GM21381 (cell line): Measurements from ENCODE around the gene MRM1.
A peak's percentile ranks its signal among the peaks of the same experiment; 100 is the strongest.
"Not testable (repeated sequence)": the region's sequence is repeated elsewhere in the genome, so short reads cannot be mapped to it uniquely, and the experiment has no call there.

Experiments used
- ATAC-seq: cut with Tn5 transposase; IDR thresholded peaks from one replicate; pipeline ENCODE4 v1.9.1; 2021; ENCODE audit warnings: mild to moderate bottlenecking, moderate library complexity; ENCODE audit not compliant: unreplicated experiment

The MRM1 gene

DNA sequence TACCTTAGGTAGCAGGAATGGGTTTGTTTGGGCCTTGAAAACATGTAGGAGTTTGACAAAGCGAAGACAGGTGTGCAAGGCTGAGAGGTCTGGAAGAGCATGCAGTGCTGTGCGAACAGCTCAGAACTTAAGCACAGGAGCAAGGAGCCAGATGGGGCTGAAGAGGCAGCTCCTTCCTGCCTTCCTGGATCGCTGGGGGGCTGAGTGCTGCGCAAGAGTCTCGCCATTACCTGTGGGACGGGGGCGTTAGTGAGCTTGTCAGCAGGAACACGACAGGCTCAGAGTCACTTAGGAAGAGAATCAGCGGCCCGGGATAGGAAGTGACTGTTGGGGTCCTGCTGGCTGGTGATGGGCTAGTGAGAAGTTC is 464 bp upstream of the MRM1 start:
- no peak for ATAC-seq

DNA sequence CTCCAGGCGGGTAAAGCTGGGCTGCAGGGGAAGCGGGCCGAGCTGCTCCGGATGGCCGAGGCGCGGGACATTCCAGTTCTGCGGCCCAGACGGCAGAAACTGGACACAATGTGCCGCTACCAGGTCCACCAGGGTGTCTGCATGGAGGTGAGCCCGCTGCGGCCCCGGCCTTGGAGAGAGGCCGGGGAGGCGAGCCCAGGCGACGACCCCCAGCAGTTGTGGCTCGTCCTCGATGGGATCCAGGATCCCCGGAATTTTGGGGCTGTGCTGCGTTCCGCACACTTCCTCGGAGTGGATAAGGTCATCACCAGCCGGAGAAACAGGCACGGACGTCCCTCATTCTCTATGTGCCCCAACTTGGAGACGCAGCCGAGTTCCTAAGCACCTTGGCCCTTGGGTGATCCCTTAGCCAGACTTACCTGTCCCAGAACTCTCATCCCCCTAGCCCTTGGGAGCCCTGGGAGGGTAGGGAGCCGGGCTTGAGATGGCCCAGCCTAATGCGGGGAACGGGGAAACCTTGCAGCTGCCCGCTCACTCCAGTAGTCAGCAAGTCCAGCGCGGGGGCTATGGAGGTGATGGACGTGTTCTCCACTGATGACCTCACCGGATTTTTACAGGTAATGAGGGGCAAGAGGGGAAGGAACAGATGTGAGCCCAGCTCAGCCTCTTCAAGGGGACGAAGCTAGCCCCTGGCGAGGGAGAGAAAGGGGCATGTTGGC is 806 bp downstream of the MRM1 start:
- peak; percentile 8 for ATAC-seq

DNA sequence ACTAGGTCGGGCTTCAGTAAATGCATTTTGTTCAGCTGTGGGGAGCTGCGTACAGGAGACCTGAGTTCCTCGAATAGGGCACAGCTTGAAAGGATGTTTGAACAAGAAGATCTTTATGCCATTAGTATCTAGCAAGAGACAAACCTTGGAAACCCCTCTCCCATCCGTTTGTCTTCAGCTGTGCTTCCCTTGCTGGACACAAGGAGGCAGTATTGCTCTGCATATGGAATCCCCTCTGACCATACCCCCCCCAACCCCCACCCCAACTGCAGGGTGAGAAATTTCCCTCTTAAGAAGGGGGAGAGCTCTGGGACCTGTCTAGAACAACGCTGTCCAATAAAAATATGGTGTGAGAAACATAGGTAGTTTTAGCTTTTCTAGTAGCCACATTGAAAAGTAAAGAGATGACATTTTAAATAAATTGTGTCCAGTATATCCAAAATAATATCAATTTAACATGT is 1.6 kb downstream of the MRM1 start:
- ATAC-seq, result no peak

DNA sequence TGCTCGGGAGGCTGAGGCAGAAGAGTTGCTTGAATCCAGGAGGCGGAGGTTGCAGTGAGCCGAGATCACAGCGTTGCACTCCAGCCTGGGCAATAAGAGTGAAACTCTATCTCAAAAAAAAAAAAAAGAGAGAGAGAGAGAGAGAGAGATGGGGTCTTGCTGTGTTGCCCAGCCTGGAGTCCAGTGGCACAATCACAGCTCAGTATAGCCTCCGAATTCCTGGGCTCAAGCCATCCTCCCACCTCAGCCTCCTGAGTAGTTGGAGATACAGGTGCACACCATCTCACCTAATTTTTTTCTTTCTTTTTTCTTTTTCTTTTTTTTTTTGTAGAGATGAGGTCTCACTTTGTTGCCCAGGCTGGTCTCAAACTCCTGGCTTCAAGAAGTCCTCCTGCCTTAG is 3.6 kb downstream of the MRM1 start:
- ATAC-seq, result not testable (repeated sequence)

DNA sequence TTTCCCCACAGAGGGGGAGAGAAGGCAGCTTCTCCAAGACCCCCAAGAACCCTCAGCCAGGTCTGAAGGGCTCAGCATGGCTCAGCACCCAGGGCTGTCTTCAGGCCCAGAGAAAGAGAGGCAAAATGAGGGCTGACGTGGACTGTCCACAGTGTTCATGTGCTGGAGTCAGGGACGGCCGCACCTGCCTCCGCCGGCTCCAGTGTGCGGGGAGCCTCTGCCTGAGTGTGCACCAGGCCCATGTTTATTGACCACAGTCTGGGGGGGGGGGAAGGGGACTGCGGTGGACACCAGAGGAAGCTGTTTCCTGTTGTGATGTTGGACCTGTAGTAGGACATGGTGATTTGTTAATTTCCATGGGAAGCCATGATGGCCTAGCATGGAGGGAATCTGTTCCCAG is 6.9 kb downstream of the MRM1 start:
- no peak for ATAC-seq

DNA sequence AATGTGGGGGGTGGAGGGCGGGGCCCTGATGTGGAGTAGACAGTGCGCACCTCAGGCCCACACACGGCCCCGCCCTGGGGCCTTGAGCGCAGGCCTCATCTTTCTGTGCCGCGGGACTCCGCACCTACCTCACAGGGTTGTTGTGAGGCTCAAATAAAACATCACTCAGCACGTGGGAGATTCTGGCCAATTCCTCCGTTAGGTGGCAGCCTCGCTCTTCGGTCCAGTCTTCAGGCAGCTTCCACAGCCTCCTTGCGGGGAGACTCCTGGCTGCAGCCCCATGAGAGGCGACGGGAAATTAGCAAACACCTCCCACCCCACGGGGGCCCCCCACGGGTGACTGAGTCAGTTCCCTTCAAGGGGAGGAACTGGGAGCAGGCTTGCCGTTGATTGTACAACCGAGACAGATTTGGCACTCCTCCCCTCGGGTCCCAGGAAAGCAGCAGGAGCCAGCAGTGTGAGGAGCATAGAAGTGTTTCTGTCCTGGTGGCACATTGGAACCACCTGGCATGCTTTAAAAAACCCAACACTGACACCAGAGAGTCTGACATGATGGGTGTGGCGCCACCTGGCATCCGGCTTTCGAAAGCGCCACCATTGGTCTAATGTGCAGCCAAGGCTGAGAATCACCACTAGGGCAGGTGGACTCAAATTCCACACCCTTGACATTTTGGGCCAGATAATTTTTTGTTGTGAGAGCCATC is 7.6 kb downstream of the MRM1 start:
- ATAC-seq, result no peak

DNA sequence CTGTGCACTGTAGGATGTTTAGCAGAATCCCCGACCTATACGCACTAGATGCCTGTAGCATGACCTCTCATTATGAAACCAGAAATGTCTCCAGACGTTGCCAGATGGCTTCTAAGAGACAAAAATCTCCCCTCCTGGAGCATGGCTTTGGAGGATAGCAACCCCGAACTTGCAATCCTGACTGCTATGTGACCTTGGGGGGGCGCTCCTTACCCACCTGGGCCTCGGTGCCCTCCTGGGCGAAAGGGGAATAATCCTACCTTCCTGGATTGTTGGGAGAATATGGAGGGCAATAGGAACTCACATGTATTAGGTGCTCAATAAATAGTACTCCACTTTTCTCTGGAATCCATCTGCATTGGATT is 8.1 kb downstream of the MRM1 start:
- ATAC-seq, result no peak

DNA sequence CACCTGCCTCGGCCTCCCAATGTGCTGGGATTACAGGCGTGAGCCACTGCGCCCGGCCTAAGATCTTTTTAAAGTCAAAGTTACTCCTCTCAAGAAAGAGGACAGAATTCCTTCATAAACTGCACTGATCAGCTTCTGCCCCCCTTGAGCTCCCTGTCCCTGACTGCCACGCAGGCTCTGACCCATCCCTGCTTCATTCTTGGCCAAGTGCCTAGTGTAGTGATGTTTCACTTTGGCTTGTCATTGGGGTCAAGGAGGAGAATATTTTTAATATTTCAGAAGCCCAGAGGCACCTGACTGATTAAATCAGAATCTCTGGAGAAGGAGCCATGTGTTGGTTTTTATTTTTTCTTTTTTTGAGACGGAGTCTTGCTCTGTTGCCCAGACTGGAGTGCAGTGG is 9.1 kb downstream of the MRM1 start:
- ATAC-seq, result no peak

DNA sequence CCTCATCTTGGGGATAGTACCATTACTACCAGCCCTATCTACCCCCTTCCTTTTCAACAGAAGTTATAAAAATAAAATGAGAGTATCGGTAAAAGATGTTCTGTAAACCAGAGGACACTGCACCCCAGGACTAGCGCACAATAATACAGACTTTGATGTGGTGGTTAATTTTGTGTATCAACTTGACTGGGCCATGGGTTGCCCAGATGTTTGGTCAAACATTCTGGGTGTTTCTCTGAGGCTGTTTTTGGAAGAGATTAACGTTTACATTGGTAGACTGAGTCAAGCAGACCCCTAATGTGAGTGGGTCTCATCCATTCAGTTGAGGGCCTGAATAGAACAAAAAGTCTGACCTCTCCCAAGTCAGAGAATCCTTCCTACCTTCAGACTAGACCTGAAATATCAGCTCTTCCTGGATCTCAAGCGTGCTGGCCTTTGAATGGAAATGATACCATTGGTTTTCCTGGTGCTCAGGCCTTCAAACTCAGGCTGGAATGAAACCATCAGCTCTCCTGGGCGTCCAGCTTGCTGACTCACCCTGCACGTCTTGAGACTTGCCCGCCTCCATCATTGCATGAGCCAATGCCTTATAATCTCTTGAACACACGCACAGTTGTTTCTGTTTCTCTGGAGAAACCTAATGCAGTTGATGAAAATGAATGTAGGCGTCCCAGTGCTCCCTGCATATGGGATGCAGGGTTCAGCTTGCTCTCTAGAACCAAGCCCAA is 10.1 kb downstream of the MRM1 start:
- ATAC-seq, result no peak

DNA sequence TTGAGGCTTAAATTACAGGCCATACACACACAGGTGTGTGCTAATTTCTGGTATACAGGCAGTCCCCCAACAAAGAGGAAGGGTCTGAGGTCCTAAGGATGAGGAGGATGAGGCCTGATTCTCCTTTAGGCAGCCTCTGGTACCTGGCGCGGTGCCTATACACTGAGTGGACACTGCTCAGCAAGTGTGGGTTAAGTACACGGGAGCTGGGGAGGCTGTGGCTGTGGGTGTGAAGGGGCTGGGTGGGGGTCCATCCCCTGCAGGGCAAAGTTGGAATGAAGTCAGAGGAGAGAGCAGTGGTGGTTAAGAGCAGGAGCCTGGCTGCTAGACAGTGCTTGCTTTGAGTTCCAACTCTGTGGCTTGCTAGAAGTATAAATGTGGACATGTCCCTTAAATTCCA is 10.9 kb downstream of the MRM1 start:
- no peak for ATAC-seq

DNA sequence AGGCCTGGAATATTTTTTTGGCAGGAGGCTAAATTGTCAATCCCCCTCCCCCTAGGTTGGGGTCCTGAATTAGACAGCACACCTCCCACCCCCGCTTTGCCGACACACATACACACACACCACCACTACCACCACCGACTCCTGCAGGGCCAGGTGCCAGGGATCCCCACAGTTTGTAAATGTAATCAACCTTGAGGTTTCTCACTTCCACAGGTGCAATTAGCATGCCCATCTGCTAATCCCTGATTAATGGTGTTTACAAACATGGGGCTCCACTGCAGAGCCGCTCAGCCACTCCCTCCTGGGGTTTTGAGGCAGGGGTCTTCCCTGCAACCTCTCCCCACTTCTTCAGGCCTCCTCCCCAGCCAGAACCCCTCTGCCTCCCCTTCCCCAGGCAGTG is 11.8 kb downstream of the MRM1 start:
- ATAC-seq, result no peak

DNA sequence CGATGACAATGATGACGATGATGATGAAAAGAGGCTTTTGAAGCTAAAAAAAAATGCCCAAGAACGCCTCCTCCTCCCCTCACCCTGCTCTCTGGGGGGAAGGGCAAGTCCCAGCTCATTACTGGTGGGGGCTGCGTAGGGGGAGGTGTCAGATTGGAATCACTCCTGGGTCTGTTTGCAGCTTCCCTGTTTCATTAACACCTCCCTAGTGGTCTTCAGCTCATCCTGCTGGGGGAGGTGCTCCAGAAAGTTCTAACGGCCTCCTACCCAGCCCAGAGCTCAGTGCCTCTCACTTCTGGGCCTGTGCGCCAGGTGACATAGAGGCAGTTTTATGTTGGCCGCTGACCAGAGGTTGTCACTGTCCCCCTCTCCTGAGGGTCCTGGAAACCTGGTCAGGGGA is 12.7 kb downstream of the MRM1 start:
- no peak for ATAC-seq

DNA sequence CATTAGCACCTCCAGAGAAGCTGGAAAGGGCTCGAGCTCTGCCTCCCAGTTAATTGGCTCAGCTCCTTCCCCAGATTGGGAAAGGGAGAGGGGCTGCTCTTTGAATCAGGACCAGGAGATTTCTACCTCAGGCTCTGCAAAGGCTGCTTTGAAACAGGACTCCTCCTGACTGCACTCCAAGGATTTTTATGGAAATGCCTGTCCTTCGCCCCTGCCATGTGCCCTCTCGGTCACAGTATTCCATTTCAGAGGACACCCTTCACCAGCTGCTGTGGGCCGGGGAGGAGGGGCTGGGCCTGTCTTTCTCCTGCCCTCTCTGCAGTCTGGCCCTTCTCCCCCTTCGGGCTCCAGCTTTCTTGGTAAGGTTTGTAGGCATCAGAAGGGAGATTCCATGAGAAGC is 13.6 kb downstream of the MRM1 start:
- ATAC-seq, result no peak

DNA sequence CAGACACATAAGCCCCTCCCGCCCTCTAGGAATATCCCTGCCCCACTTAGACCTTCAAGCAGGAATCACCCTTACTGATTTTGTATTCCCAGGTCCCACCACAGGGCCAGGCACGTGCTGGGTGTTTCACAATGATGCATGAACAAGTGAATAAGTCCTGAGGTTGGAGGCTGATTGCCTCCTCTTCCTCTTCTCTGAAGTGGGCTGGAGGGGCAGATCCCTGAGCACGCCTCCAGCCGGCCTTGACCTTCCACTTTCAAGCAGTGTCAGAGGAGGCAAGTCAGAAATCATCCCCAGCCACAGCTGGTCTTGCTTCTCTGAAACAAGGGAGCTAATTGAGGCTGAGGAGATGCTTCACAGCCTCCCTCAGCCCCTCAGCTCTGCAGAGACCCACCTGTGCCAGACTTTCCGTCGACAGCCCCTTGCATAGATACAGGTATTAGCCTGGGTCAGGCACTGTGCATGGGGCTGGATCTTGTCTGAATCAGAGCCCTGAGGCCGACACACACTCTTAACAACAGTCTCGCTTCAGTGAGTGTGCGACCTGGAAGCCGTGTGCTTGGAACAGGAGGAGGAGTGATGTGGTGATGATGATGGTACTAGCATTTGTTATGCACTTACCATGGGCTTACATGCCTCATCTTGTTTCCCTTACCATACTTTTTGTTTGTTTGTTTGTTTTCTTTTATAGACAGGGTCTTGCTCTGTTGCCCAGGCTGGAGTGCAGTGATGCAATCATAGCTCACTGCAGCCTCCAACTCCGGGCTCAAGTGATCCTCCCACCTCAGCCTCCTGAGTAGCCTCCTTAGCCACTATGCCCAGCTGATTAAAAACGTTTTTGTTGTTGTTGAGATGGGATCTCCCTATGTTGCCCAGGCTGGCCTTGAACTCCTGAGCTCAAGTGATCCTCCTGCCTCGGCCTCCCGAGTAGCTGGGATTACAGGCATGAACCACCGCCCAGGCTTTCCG is 15.0 kb downstream of the MRM1 start:
- no peak for ATAC-seq

DNA sequence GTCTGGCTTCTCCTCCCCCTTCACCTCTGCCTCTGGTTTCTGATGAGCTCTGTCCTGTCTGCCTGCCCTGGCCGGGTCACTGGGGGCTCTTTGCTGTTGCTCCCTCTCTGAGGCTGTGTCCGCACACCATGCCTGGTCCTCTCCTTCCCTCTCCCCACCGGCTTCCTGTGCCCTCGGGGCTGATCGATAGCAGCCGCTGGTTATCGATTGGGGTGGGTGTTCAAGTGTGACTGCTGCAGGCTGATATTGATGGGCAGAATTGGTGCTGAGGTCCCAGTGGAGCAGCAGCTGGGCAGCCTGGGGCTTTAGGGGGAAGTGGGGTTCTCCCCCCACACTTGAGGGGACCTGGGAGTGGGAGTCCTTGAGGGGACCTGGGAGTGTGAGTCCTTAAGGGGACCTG is 16.4 kb downstream of the MRM1 start:
- no peak for ATAC-seq

DNA sequence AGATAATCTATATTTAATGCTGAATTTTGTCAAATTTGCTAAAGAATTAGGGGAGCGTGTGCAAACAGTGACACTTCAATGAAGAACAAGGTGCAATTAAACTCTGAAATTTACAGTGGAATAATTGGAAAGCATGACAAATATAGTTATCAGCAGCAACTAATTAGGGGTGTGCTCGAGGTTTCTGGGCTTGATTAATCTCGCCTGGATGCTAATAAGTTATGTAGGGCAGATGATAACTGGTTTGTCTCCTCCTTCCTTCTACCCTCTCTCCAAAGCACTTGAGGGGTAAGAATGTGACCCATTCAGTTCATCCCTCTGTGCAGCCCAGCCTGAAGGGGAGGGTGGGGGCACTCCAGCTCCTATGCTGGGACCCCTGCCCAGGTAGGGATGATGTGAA is 21.9 kb downstream of the MRM1 start:
- no peak for ATAC-seq

DNA sequence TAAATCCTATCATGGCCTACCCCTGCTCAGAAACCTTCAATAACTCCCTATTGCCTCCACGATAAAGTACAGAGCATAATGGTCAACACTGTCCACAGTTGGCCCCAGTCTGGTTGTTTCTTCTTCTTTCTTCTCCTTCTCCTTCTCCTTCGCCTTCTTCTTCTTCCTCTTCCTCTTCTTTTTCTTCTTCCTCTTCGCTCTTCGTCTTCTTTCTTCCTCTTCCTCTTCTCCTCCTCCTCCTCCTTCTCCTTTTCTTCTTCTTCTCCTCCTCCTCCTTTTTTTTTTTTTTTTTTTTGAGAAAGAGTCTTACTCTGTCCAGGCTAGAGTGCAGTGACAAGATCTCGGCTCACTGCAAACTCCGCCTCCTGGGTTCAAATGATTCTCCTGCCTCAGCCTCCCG is 23.8 kb downstream of the MRM1 start:
- no peak for ATAC-seq

DNA sequence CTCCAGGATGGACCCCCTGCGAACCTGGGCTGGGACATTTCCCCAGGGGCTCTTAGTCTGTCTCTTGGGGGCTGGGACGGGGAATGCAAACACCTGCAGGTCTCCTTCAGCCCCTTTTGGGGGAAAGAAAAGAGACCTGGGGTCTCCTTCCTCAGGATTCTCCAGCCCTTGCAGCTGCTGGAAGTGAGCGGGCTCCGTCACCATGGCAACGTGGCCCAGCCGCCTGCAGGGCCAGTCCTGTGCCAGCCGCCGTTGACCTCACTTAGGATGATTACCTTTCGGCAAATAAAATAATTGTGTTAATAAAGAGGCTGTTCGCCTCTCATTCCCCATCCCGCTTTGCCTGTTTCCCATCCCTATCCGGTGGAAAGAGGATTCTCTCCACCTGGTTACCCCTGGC is 25.7 kb downstream of the MRM1 start:
- ATAC-seq, result no peak

DNA sequence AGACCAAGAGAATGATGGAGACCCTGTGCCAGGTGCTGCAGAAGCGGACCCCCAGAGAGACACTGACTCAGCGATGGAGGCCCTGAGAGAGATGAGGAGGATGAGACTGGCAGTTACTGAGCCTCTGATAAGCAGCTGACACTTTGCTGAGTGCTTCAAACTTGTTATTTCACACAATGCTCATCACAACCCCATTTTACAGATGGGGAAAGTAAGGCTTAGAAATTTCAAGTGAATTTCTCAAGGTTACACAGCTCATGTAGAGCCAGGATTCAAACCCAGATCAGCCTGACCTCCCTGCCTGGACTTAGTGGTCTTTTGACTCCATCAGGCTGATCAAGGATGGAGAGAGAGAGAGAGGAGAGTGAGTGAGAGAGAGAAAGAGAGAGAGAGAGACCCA is 27.2 kb downstream of the MRM1 start:
- no peak for ATAC-seq

DNA sequence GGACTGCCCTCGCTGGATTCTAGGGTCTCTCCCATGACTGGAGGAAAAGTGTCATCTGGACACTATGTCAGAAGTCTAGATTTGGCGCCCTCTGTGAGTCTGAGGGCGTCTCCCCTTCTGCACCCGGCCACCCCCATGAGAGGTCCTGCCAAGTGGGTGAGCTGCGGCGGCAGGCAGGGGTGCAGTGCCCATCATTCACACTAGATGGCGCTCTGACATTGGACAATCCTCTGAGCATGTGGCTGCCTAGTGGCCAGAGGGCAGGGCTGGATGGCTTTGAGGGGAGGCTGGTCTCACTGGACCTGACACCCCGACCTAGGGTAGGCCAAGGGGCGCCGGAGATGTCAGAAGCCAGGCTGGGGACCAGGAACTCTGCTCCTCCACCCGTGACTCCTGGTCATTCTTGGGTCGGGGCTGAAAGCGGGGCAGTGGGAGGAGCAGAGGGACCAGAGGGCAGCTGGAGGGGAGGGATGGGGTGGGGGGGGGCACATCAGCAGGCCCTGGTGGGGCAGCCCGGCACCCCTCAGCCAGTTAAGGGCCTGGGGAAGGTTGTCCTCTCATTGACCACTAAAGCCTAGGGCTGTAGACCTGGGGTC is 28.0 kb downstream of the MRM1 start:
- no peak for ATAC-seq
